ENCODE results near the gene RELL1. TPM values are rescaled to one million over a fixed set of nuclear protein-coding genes. Genes with fewer than 3 reads are reported as not detected.

Gene RELL1
- polyA plus RNA-seq, 1 donor from 2014 or later: 0.47 TPM

GRCh38 chr4:37663552-37663951 is 22.6 kb downstream of the RELL1 start:
- no peak for TF ChIP-seq EZH2 (IDR thresholded peaks at IDR 0.05; ENCODE audit: borderline replicate concordance, insufficient read depth, low read length, poor library complexity, severe bottlenecking)
- Histone ChIP-seq H3F3A (ENCODE audit: insufficient read depth, low read length, poor library complexity, severe bottlenecking) (no peaks in the 10 kb centered on the region), H3K36me3 (ENCODE audit: insufficient read depth, low read length) (no peaks in the 10 kb centered on the region), H4K20me1 (ENCODE audit: insufficient read depth) (no peaks in the 10 kb centered on the region), H3K79me2 (replicated peaks; ENCODE audit: insufficient read depth, low read length) (no peaks in the 10 kb centered on the region), H2AFZ (ENCODE audit: low read depth, low read length) (no peak overlapping the region), H3K4me2 (ENCODE audit: low read length) (no peak overlapping the region), H3K9me2 (ENCODE audit: insufficient read depth, low read length) (no peaks in the 10 kb centered on the region), H3K27me3 (ENCODE audit: insufficient read depth, low read depth, low read length) (no peaks in the 10 kb centered on the region), H3K9ac (ENCODE audit: low read length) (no peak overlapping the region), H3K4me3 (ENCODE audit: low read length) (no peak overlapping the region), H3K27ac (ENCODE audit: low read length) (no peak overlapping the region), H3K9me3 (ENCODE audit: low read length) (no peaks in the 10 kb centered on the region)

DNA sequence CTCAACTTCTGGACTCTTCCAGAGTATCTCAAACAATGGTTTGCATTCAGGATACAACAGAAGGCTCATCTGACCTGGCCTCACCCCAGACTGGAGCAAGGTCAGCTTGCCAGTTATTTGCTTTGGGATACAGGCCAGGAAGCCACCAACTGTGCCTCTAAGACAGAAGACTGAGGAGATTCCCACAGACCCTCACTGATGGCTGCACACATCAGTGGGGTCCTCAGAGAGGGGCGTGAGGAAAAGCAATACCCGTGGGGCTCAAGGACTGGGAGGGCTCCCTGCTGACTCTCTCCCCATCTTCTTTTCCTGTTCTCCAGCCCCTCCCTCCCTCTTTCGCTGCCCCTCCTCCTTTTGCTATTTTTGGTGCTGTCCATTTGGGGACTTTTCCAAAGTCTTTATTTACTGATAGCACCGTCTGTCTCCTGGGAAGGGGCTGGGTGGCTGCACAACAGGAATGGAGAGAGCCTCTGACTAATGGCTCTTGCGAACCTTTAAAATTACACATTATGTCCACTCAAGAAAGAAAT is 23.2 kb downstream of the RELL1 start:
- H3K9me3 ChIP-seq (ENCODE audit: low read length): no peaks in the 10 kb centered on the region
- H3K9me2 ChIP-seq (ENCODE audit: insufficient read depth, low read length): no peaks in the 10 kb centered on the region
- no peaks in the 10 kb centered on the region for H3K79me2 ChIP-seq (replicated peaks; ENCODE audit: insufficient read depth, low read length)
- no peak overlapping the region for H2AFZ ChIP-seq (ENCODE audit: low read depth, low read length)
- TF ChIP-seq SMC3 (conservative IDR thresholded peaks at IDR 0.05; ENCODE audit: poor library complexity) (no peak), EZH2 (IDR thresholded peaks at IDR 0.05; ENCODE audit: borderline replicate concordance, insufficient read depth, low read length, poor library complexity, severe bottlenecking) (no peak), POLR2AphosphoS5 (IDR thresholded peaks at IDR 0.05) (no peak), TAF1 (IDR thresholded peaks at IDR 0.05; ENCODE audit: low read depth) (no peak), RAD21 (conservative IDR thresholded peaks at IDR 0.05) (no peak), EP300 (conservative IDR thresholded peaks at IDR 0.05; ENCODE audit: poor library complexity, severe bottlenecking) (no peak), MXI1 (conservative IDR thresholded peaks at IDR 0.05; ENCODE audit: poor library complexity, severe bottlenecking) (no peak)
- TF ChIP-seq, protein P1, sequence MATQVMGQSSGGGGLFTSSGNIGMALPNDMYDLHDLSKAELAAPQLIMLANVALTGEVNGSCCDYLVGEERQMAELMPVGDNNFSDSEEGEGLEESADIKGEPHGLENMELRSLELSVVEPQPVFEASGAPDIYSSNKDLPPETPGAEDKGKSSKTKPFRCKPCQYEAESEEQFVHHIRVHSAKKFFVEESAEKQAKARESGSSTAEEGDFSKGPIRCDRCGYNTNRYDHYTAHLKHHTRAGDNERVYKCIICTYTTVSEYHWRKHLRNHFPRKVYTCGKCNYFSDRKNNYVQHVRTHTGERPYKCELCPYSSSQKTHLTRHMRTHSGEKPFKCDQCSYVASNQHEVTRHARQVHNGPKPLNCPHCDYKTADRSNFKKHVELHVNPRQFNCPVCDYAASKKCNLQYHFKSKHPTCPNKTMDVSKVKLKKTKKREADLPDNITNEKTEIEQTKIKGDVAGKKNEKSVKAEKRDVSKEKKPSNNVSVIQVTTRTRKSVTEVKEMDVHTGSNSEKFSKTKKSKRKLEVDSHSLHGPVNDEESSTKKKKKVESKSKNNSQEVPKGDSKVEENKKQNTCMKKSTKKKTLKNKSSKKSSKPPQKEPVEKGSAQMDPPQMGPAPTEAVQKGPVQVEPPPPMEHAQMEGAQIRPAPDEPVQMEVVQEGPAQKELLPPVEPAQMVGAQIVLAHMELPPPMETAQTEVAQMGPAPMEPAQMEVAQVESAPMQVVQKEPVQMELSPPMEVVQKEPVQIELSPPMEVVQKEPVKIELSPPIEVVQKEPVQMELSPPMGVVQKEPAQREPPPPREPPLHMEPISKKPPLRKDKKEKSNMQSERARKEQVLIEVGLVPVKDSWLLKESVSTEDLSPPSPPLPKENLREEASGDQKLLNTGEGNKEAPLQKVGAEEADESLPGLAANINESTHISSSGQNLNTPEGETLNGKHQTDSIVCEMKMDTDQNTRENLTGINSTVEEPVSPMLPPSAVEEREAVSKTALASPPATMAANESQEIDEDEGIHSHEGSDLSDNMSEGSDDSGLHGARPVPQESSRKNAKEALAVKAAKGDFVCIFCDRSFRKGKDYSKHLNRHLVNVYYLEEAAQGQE (IDR thresholded peaks at IDR 0.05; ENCODE audit: borderline replicate concordance): no peak
- TF ChIP-seq, protein P2, sequence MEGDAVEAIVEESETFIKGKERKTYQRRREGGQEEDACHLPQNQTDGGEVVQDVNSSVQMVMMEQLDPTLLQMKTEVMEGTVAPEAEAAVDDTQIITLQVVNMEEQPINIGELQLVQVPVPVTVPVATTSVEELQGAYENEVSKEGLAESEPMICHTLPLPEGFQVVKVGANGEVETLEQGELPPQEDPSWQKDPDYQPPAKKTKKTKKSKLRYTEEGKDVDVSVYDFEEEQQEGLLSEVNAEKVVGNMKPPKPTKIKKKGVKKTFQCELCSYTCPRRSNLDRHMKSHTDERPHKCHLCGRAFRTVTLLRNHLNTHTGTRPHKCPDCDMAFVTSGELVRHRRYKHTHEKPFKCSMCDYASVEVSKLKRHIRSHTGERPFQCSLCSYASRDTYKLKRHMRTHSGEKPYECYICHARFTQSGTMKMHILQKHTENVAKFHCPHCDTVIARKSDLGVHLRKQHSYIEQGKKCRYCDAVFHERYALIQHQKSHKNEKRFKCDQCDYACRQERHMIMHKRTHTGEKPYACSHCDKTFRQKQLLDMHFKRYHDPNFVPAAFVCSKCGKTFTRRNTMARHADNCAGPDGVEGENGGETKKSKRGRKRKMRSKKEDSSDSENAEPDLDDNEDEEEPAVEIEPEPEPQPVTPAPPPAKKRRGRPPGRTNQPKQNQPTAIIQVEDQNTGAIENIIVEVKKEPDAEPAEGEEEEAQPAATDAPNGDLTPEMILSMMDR (IDR thresholded peaks at IDR 0.05; ENCODE audit: poor library complexity, severe bottlenecking): no peak
- H3K27ac ChIP-seq (ENCODE audit: low read length): no peak overlapping the region
- H3F3A ChIP-seq (ENCODE audit: insufficient read depth, low read length, poor library complexity, severe bottlenecking): no peaks in the 10 kb centered on the region
- no peak overlapping the region for H3K4me2 ChIP-seq (ENCODE audit: low read length)
- H4K20me1 ChIP-seq (ENCODE audit: insufficient read depth): no peaks in the 10 kb centered on the region
- H3K36me3 ChIP-seq (ENCODE audit: insufficient read depth, low read length): no peaks in the 10 kb centered on the region
- H3K27me3 ChIP-seq (ENCODE audit: insufficient read depth, low read depth, low read length): no peaks in the 10 kb centered on the region
- no peak overlapping the region for H3K9ac ChIP-seq (ENCODE audit: low read length)
- H3K4me3 ChIP-seq (ENCODE audit: low read length): no peak overlapping the region

Measured in neural cell (in vitro differentiated cells).